ENCODE results near the gene NMBR.
A peak's percentile ranks its signal among the peaks of the same experiment; 100 is the strongest.
"Not testable (repeated sequence)": the region's sequence is repeated elsewhere in the genome, so short reads cannot be mapped to it uniquely, and the experiment has no call there.

Gene NMBR

GRCh38 chr6:142153196-142153595 lies 6.3 kb upstream of the NMBR start:
- no peak for DNase-seq

- no peak for DNase-seq
Observed at GRCh38 chr6:142152746-142153145, 5.8 kb upstream of the NMBR start.

GRCh38 chr6:142141531-142141930 lies 5.4 kb downstream of the NMBR start:
- not testable (repeated sequence) for DNase-seq

GRCh38 chr6:142138876-142139275 lies 8.0 kb downstream of the NMBR start:
- no peak for DNase-seq

- no peak for DNase-seq
Observed at GRCh38 chr6:142132625-142133024, 14.3 kb downstream of the NMBR start, which contains the start of gene GJE1. Gene GJE1, plus strand, starts transcription at chr6:142132925. Its CDS starts 234 bp downstream, at chr6:142133159.

- no peak for DNase-seq
Observed at GRCh38 chr6:142130814-142131213, 16.1 kb downstream of the NMBR start.

- no peak for DNase-seq
Observed at GRCh38 chr6:142121342-142121741, 25.6 kb downstream of the NMBR start.

- DNase-seq: no peak
Observed at GRCh38 chr6:142118925-142119324, 28.0 kb downstream of the NMBR start.

GRCh38 chr6:142118328-142118727 lies 28.6 kb downstream of the NMBR start:
- no peak for DNase-seq

- DNase-seq: no peak
Observed at GRCh38 chr6:142117366-142117765, 29.6 kb downstream of the NMBR start.

- DNase-seq: peak; percentile 41
Observed at GRCh38 chr6:142112451-142113061, 34.4 kb downstream of the NMBR start.

- DNase-seq: not testable (repeated sequence)
Observed at GRCh38 chr6:142110820-142111219, 36.1 kb downstream of the NMBR start.

- DNase-seq: not testable (repeated sequence)
Observed at GRCh38 chr6:142104820-142105219, 42.1 kb downstream of the NMBR start.

- no peak for DNase-seq
Observed at GRCh38 chr6:142088858-142089216, 58.1 kb downstream of the NMBR start.

- no peak for DNase-seq
Observed at GRCh38 chr6:142087950-142088857, 58.7 kb downstream of the NMBR start.

GRCh38 chr6:142079130-142079529 lies 67.8 kb downstream of the NMBR start:
- no peak for DNase-seq

- DNase-seq: no peak
Observed at GRCh38 chr6:142075516-142076101, 71.3 kb downstream of the NMBR start.

GRCh38 chr6:142074516-142074915 lies 72.4 kb downstream of the NMBR start:
- DNase-seq: no peak

- DNase-seq: no peak
Observed at GRCh38 chr6:142071981-142072380, 74.9 kb downstream of the NMBR start.

- no peak for DNase-seq
Observed at GRCh38 chr6:142068416-142068815, 78.5 kb downstream of the NMBR start.

- not testable (repeated sequence) for DNase-seq
Observed at GRCh38 chr6:142062861-142063260, 84.1 kb downstream of the NMBR start.

GRCh38 chr6:142058551-142059290 lies 88.2 kb downstream of the NMBR start:
- DNase-seq: no peak

- no peak for DNase-seq
Observed at GRCh38 chr6:142055219-142055618, 91.7 kb downstream of the NMBR start.
